ENCODE measurements around the gene UBE2S. TPM values are rescaled to one million over a fixed set of nuclear protein-coding genes. Genes with fewer than 3 reads are reported as not detected.

Gene UBE2S
- total and polyA plus RNA-seq, 11 donors: 10.9 to 51.8 (median 27.6) TPM

- intact Hi-C loops (cut with DNase I): loop anchor here in 1 of 10 donors (10.0 kb wide), 1 partner anchor 309 kb away; the partner anchor contains the start of gene TNNT1
- no peak for DNase-seq
- TF ChIP-seq, protein P1, sequence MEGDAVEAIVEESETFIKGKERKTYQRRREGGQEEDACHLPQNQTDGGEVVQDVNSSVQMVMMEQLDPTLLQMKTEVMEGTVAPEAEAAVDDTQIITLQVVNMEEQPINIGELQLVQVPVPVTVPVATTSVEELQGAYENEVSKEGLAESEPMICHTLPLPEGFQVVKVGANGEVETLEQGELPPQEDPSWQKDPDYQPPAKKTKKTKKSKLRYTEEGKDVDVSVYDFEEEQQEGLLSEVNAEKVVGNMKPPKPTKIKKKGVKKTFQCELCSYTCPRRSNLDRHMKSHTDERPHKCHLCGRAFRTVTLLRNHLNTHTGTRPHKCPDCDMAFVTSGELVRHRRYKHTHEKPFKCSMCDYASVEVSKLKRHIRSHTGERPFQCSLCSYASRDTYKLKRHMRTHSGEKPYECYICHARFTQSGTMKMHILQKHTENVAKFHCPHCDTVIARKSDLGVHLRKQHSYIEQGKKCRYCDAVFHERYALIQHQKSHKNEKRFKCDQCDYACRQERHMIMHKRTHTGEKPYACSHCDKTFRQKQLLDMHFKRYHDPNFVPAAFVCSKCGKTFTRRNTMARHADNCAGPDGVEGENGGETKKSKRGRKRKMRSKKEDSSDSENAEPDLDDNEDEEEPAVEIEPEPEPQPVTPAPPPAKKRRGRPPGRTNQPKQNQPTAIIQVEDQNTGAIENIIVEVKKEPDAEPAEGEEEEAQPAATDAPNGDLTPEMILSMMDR (IDR thresholded peaks at IDR 0.05): no peak
- no peak for TF ChIP-seq POLR2A (IDR thresholded peaks at IDR 0.05)
- H3K9me3 ChIP-seq: no peaks in the 10 kb centered on the region
- peaks cover 0 to 23% (median 11%) of the 10 kb centered on the region in 12 donors for H3K4me1 ChIP-seq
- WGBS, 4 donors: 91 to 96% (median 94%) methylated on average over 12 of the region's 12 CpGs
- H3K36me3 ChIP-seq: peaks cover 0 to 16% (median 7%) of the 10 kb centered on the region in 9 donors
- H3K27ac ChIP-seq: no peak overlapping the region
- H3K27me3 ChIP-seq: peaks cover 14 to 35% (median 21%) of the 10 kb centered on the region in 9 donors
- H3K4me3 ChIP-seq: no peak overlapping the region
- no peak for ATAC-seq
Observed at GRCh38 chr19:55453511-55454260, 46.1 kb upstream of the UBE2S start.

DNA sequence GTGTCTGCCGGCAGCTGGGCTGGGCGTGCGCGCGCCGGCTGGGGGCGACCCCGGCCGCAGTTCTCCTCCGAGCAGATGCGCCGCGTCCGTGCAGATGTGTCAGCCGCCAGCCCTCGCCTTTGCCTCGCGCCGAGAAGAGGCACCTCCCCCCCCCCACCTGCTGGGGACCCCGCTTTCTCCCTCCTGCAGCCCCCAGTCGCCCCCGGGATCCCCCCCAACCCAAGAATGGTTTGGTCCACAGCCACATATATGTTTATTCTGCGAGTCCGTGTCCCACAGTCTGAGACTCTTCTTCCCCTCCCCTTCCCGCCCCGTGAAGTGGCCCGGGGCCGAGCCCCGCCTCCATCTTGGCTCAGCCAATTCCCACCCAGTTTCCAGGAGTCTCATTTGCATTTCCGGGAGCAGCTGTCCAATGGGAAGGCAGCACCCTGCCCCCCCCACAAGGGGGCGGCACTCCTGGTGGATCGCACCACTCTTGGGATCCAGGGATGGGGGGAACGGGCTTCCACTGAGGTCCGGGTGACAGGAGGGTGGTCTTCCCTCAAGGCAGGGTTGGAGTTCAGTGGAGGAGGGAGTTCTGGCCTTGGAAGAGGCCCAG lies 45.3 kb upstream of the UBE2S start:
- intact Hi-C loops (cut with DNase I): loop anchor here in 1 of 10 donors (10.0 kb wide), 1 partner anchor 308 kb away; the partner anchor contains the start of gene TNNT1
- H3K27me3 ChIP-seq: peaks cover 14 to 35% (median 21%) of the 10 kb centered on the region in 9 donors
- no peaks in the 10 kb centered on the region for H3K9me3 ChIP-seq
- 17 to 23% (median 21%) methylated on average over 31 to 34 of the region's 34 CpGs for WGBS, 4 donors
- ATAC-seq (peak; percentile 47 to 89 (median 78)), DNase-seq (peak; percentile 65 to 85 (median 72))
- H3K4me1 ChIP-seq: peaks cover 0 to 23% (median 11%) of the 10 kb centered on the region in 12 donors
- H3K4me3 ChIP-seq: peak overlapping the region in 2 of 12 donors; percentile 21 to 29
- H3K27ac ChIP-seq: no peak overlapping the region
- peaks cover 0 to 16% (median 7%) of the 10 kb centered on the region in 9 donors for H3K36me3 ChIP-seq
- no peak for TF ChIP-seq POLR2A (IDR thresholded peaks at IDR 0.05)
- TF ChIP-seq, protein P1 (IDR thresholded peaks at IDR 0.05): peak in 2 of 12 donors; percentile 10 to 22

DNA sequence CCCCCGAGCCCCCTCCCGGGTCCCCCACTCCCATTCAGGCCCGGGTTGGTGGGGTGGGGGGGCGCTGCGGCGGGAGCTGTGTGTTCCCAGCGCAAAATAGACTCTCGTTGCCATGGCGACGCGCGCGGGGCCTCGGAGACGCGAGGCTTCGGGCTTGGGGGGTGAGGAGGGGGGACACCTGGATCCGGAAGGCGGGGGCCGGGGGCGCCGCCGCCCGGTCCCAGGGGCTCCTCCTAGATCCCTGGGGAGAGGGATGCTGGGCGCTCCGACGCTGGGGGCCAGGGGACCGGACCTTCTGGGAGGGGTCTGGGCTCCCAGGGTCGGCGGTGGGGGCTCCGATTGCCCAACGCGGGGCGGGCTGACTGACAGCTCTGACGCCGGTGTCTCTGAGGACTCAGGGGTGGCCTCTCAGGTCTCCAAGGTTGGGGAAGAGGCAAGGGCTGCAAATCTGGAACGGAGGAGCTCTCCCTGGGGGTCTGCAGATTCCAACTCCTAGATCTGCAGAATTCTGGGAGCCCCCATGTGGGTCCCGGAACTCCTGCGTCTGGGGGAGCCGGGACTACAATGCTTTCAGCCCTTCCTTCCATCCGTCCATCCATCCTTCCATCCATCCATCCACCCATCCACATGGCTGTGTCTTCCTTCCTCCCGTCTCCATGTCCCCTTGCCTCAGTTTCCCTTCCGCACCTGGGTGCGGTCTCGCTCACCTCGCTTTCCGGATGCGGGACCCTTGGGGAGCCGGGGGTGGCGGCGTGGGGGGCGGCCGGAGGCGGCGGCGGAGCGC lies 44.6 kb upstream of the UBE2S start:
- DNase-seq: no peak
- H3K9me3 ChIP-seq: no peaks in the 10 kb centered on the region
- WGBS, 4 donors: 3 to 7% (median 5%) methylated on average over 30 to 57 of the region's 57 CpGs
- H3K27me3 ChIP-seq: peaks cover 14 to 35% (median 21%) of the 10 kb centered on the region in 9 donors
- TF ChIP-seq, protein P1 (IDR thresholded peaks at IDR 0.05): no peak
- no peak for TF ChIP-seq POLR2A (IDR thresholded peaks at IDR 0.05)
- no peak overlapping the region for H3K27ac ChIP-seq
- H3K4me1 ChIP-seq: peaks cover 0 to 27% (median 11%) of the 10 kb centered on the region in 12 donors
- H3K4me3 ChIP-seq: peak overlapping the region in 6 of 12 donors; percentile 6 to 29 (median 11)
- intact Hi-C loops (cut with DNase I): loop anchor here in 1 of 10 donors (10.0 kb wide), 1 partner anchor 307 kb away; the partner anchor contains the start of gene TNNT1
- H3K36me3 ChIP-seq: peaks cover 0 to 16% (median 7%) of the 10 kb centered on the region in 9 donors
- no peak for ATAC-seq

Measured in heart left ventricle (tissue), 16 donors.